K562 (cell line): Measurements from ENCODE around the gene TMPRSS11E. TPM values are rescaled to one million over a fixed set of nuclear protein-coding genes. Genes with fewer than 3 reads are reported as not detected.

Experiments used
- ATAC-seq: fragments of 200-7000 bp; cut with Tn5 transposase; 3 replicates; pipeline ENCODE4 v1.9.1; 2020; ENCODE audit warnings: moderate library complexity
- BruUV-seq: library from RNA; stranded (reverse); fragments of 400-500 nt; replicated peaks from 2 replicates; lab custom pipeline; 2021; lab: Mats Ljungman, UMichigan
- CTCF ChIA-PET: fragments of 300-600 bp; formaldehyde crosslinking; extraction: SDS; loops from one replicate; lab custom pipeline; 2021; ENCODE audit warnings: low intra/inter-chr PET ratio; lab: Yijun Ruan, JAX
- POLR2A ChIA-PET: fragments of 300-600, 350-650 bp; sonication (Branson Sonifier 250); formaldehyde crosslinking; extraction: SDS; loops from one replicate; lab custom pipeline; 2021; ENCODE audit warnings: antibody characterized with exemption, inconsistent platforms; lab: Yijun Ruan, JAX
- DNase-seq, 4 experiments: peaks; one replicate each; pipeline versions ENCODE4 v3.0.0 to v3.0.0-alpha.2; 2011 to 2018; ENCODE audit warnings: low spot score in 3 of 4, mixed read lengths in 3 of 4; ENCODE audit errors: extremely low read depth in 1 of 4
- FAIRE-seq: peaks from 2 replicates; lab custom pipeline; 2011; peaks lifted over from hg19 to GRCh38; lab: Jason Lieb, UNC
- H2AFZ ChIP-seq: 2 replicates; pipeline ENCODE4 v1.6.0; 2011; ENCODE audit warnings: low read depth, low read length, control low read depth, inconsistent platforms
- H3K27ac ChIP-seq: fragments of 200-600 bp; 3 replicates; pipeline ENCODE4 v1.8.0; 2011; ENCODE audit warnings: low read depth, mild to moderate bottlenecking, control low read depth, inconsistent platforms, low read length, moderate library complexity, mixed read lengths; ENCODE audit errors: extremely low read depth
- H3K27me3 ChIP-seq, 2 experiments: fragments of 300-600 bp in 1 of 2; 2 replicates in 1 of 2; 3 replicates in 1 of 2; pipeline versions ENCODE4 v1.6.0 to v1.8.0; 2011; ENCODE audit warnings: inconsistent platforms in 2 of 2, low read length in 2 of 2, mild to moderate bottlenecking in 1 of 2, mixed read lengths in 1 of 2, moderate library complexity in 1 of 2; ENCODE audit not compliant: control insufficient read depth in 2 of 2, insufficient read depth in 2 of 2
- H3K36me3 ChIP-seq: fragments of 300-600 bp; 3 replicates; pipeline ENCODE4 v1.8.0; 2011; ENCODE audit warnings: mild to moderate bottlenecking, low read length, inconsistent platforms; ENCODE audit not compliant: control insufficient read depth, insufficient read depth
- H3K4me1 ChIP-seq, 2 experiments: fragments of 200-600 bp in 1 of 2; replicated peaks in 1 of 2; 2 replicates in 1 of 2; 3 replicates in 1 of 2; pipeline versions ENCODE4 v1.5.1 to v1.8.0; 2011; ENCODE audit warnings: inconsistent platforms in 2 of 2, low read length in 2 of 2, mild to moderate bottlenecking in 1 of 2, mixed read lengths in 1 of 2, moderate library complexity in 1 of 2; ENCODE audit not compliant: control insufficient read depth in 2 of 2, insufficient read depth in 2 of 2
- H3K4me2 ChIP-seq: 2 replicates; pipeline ENCODE4 v1.6.1; 2011; ENCODE audit warnings: low read length, control low read depth, inconsistent platforms, mixed read lengths; ENCODE audit not compliant: insufficient read depth
- H3K4me3 ChIP-seq: fragments of 200-600 bp; sonication (generic), shearing (Covaris generic); 2 replicates; pipeline ENCODE4 v1.5.1; 2016; ENCODE audit warnings: control low read depth, inconsistent platforms
- H3K79me2 ChIP-seq: fragments of 200-600 bp; 3 replicates; pipeline ENCODE4 v1.8.0; 2011; ENCODE audit warnings: low read length, inconsistent platforms; ENCODE audit not compliant: control insufficient read depth, insufficient read depth
- H3K9ac ChIP-seq, 2 experiments: 2 replicates each; pipeline versions ENCODE4 v1.6.0 to v1.6.1; 2011; ENCODE audit warnings: low read depth in 2 of 2, low read length in 2 of 2, control low read depth in 1 of 2, inconsistent platforms in 1 of 2, mild to moderate bottlenecking in 1 of 2, mixed read lengths in 1 of 2; ENCODE audit not compliant: insufficient read depth in 1 of 2
- H3K9me1 ChIP-seq: one replicate; pipeline ENCODE4 v1.6.0; 2011; ENCODE audit warnings: inconsistent platforms, mild to moderate bottlenecking, low read length, moderate library complexity; ENCODE audit not compliant: control insufficient read depth, insufficient read depth
- H3K9me3 ChIP-seq: replicated peaks from 2 replicates; pipeline ENCODE4 v1.5.1; 2011; ENCODE audit warnings: low read depth, low read length, inconsistent platforms; ENCODE audit not compliant: control insufficient read depth, insufficient read depth
- H4K20me1 ChIP-seq: replicated peaks from 2 replicates; pipeline ENCODE4 v1.6.1; 2011; ENCODE audit warnings: low read length, inconsistent platforms, mixed read lengths; ENCODE audit not compliant: control insufficient read depth, insufficient read depth
- BRD9 ChIP-seq: fragments of 450-650 bp; IDR thresholded peaks from 2 replicates; pipeline ENCODE4 v1.6.1; 2018; ENCODE audit warnings: low read depth; ENCODE audit not compliant: partially characterized antibody
- CBX2 ChIP-seq: fragments of 200-600 bp; sonication (generic); IDR thresholded peaks from one replicate; pipeline ENCODE4 v1.6.1; 2012; ENCODE audit warnings: mild to moderate bottlenecking, low read length, inconsistent platforms; ENCODE audit not compliant: insufficient read depth, poor library complexity, severe bottlenecking
- PCBP1 ChIP-seq: fragments of 200-400 bp; formaldehyde crosslinking; IDR thresholded peaks from 2 replicates; pipeline ENCODE4 v1.6.1; 2018; ENCODE audit warnings: mild to moderate bottlenecking, low read depth, low read length; ENCODE audit not compliant: poor library complexity, severe bottlenecking
- POLR2G ChIP-seq: fragments of 200-400 bp; formaldehyde crosslinking; IDR thresholded peaks from 2 replicates; pipeline ENCODE4 v1.6.1; 2017; ENCODE audit warnings: low read depth, mild to moderate bottlenecking, antibody characterized with exemption, low read length, moderate library complexity
- SMARCA5 ChIP-seq: fragments of 450-650 bp; IDR thresholded peaks from 2 replicates; pipeline ENCODE4 v1.6.1; 2016
- ZNF589 ChIP-seq: fragments of 200-800 bp; sonication (Bioruptor generic); IDR thresholded peaks from 2 replicates; pipeline ENCODE4 v1.6.1; 2016; ENCODE audit warnings: low read depth, missing genetic modification characterization, missing compliant biosample characterization
- ZNF764 ChIP-seq: fragments of 250-450 bp; sonication (Bioruptor Pico); IDR thresholded peaks from 2 replicates; pipeline ENCODE4 v1.4.0; 2020; ENCODE audit warnings: low read depth, mild to moderate bottlenecking, moderate library complexity
- WGBS: fragments of 100-300 bp; shearing (Covaris generic); methylation state at CpG from one replicate; pipeline ENCODE4 v1.1.6; 2016; ENCODE audit warnings: low coverage, mixed read lengths; ENCODE audit not compliant: insufficient coverage; ENCODE audit errors: missing lambda C conversion rate; 5-methylcytosine and 5-hydroxymethylcytosine counted together
- in situ Hi-C: fragments of 300-500 bp; cut with MboI; formaldehyde crosslinking; loops from 4 replicates; pipeline ENCODE4 v1.15.0; 2018; ENCODE audit warnings: inconsistent platforms, mixed read lengths
- intact Hi-C: fragments of 100-400 bp; cut with micrococcal nuclease; formaldehyde crosslinking; loops from 2 replicates; pipeline ENCODE4 v1.14.2; 2022
- polyA plus RNA-seq, 8 experiments: library from polyadenylated mRNA; depleted of rRNA in 4 of 8; stranded (reverse) in 5 of 8; unstranded in 3 of 8; fragments of >200 nt; fragmentation: Nextera tagmentation in 2 of 8; fragmentation: Illumina TruSeq in 1 of 8; extraction: Ambion mirVana in 2 of 8; extraction: Trizol in 1 of 8; gene quantifications; 2 replicates each; pipeline versions ENCODE4 v1.2.1 to v1.2.3, GENCODE V29; 2011 to 2014; ENCODE audit warnings: inconsistent platforms in 1 of 8, missing spikeins in 1 of 8
- total RNA-seq, 7 experiments: library from RNA; depleted of rRNA in 6 of 7; stranded (reverse); fragments of >200 nt in 6 of 7; fragmentation: Illumina TruSeq in 2 of 7; extraction: Trizol in 2 of 7; gene quantifications; 2 replicates each; pipeline versions ENCODE4 v1.2.1 to v1.2.3, GENCODE V29; 2011 to 2021; ENCODE audit warnings: low replicate concordance in 1 of 7

TMPRSS11E gene
- total and polyA plus RNA-seq, 9 of the 15 experiments (the other 6 are each of a cell fraction or from before 2014, with no cell fraction given) = not detected

DNA sequence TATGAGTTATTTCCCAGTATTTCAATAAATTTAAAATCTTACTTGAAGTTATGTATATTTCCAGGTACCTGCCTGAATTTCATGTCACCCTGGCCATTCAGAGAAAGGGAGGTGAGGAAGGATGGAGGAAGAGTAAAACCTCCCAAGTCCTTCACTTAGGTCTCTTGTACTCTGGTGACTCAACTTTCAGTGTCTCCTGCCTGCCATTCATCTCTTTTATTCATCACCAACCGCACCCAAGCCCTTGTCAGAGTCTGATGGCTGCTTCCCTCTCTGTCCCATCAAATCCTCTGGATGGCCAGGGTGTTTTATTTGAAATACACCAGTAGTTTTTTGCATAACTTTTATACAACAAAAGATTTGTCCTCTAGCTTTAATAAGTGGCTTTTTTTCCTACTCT, 17.8 kb downstream of the TMPRSS11E start (continued):
- TF ChIP-seq PCBP1 (no peak), POLR2G (no peak), CBX2 (no peak)
- TF ChIP-seq, all 486 proteins: peak for 0

DNA sequence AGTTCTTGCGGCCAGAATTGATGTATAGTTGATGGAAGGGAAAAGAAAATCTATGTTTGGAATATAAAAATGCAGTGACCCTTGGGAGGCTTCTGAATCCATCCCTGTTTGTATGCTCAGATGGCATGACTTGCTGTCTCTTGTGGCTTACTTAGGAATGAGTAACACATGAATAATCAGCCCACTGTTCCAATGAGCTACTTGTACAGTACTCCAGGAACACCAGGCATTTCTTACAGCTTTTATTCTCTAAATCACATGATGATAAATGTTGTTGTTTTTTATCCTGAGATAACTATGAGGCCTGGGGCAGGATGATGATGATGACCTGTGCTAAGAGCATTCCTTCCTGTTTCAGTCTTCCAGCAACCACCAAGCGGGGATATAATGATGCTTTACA, 18.9 kb downstream of the TMPRSS11E start:
- ChIA-PET CTCF (no interaction called here), POLR2A (no interaction called here)
- no peaks in the 10 kb centered on the region for H3K27me3 ChIP-seq
- no peaks in the 10 kb centered on the region for H3K9me1 ChIP-seq
- in situ Hi-C loops = no loop called here
- no peak overlapping the region for H3K4me3 ChIP-seq
- 0% methylated on average over 2 of the region's 2 CpGs for WGBS
- H3K4me1 ChIP-seq = no peaks in the 10 kb centered on the region
- no peak for TF ChIP-seq BRD9
- TF ChIP-seq ZNF764 (CRISPR knock-in tag) = no peak
- no peak for TF ChIP-seq ZNF589
- TF ChIP-seq SMARCA5 = no peak
- no peaks in the 10 kb centered on the region for H3K79me2 ChIP-seq
- FAIRE-seq (no peak), DNase-seq (no peak), ATAC-seq (no peak)
- H3K9ac ChIP-seq = no peak overlapping the region
- H3K9me3 ChIP-seq = no peaks in the 10 kb centered on the region
- H3K4me2 ChIP-seq = no peak overlapping the region
- no peaks in the 10 kb centered on the region for H3K36me3 ChIP-seq
- intact Hi-C loops = no loop called here
- no TSS peak for BruUV-seq
- H2AFZ ChIP-seq = no peak overlapping the region
- H4K20me1 ChIP-seq = no peaks in the 10 kb centered on the region
- no peak overlapping the region for H3K27ac ChIP-seq
